PC-3 (cell line): ENCODE measurements around the gene CAMTA1.

Experiments
- EZH2 ChIP-seq: fragments of 300-600 bp; sonication (generic); IDR thresholded peaks from one replicate; pipeline ENCODE4 v1.6.1; 2017; ENCODE audit warnings: antibody characterized with exemption, mild to moderate bottlenecking, low read length; ENCODE audit not compliant: unreplicated experiment
- EZH2phosphoT487 ChIP-seq: fragments of 300-600 bp; sonication (generic); IDR thresholded peaks from 2 replicates; pipeline ENCODE4 v1.6.1; 2018; ENCODE audit warnings: mild to moderate bottlenecking, antibody characterized with exemption, low read length, borderline replicate concordance
- TF ChIP-seq, protein P1 (sequence below): fragments of 300-600 bp; sonication (generic); conservative IDR thresholded peaks from 2 replicates; pipeline ENCODE4 v1.5.1; 2017; ENCODE audit warnings: antibody characterized with exemption, low read depth, mild to moderate bottlenecking, low read length

DNA sequence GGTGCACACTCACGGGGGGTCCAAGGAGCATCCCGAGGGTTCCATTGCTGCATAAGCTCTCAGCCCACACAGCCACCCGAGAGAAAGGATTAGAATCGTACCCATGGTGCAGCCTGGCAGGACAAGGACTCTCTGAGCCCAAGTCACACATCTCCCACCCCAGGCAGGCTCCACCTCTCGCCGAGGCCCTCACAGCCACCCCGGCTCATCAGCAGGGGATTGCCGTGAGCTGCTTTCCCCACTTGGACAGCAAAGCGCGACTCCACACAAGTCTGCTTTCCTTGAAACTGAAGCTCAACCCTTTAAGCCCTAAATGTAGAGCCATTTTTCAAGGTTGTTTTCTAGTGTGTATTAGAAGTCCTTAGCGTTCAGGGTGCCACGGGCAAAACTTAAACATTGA is 679.5 kb downstream of the CAMTA1 start:
- TF ChIP-seq, protein P1, sequence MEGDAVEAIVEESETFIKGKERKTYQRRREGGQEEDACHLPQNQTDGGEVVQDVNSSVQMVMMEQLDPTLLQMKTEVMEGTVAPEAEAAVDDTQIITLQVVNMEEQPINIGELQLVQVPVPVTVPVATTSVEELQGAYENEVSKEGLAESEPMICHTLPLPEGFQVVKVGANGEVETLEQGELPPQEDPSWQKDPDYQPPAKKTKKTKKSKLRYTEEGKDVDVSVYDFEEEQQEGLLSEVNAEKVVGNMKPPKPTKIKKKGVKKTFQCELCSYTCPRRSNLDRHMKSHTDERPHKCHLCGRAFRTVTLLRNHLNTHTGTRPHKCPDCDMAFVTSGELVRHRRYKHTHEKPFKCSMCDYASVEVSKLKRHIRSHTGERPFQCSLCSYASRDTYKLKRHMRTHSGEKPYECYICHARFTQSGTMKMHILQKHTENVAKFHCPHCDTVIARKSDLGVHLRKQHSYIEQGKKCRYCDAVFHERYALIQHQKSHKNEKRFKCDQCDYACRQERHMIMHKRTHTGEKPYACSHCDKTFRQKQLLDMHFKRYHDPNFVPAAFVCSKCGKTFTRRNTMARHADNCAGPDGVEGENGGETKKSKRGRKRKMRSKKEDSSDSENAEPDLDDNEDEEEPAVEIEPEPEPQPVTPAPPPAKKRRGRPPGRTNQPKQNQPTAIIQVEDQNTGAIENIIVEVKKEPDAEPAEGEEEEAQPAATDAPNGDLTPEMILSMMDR = no peak
- no peak for TF ChIP-seq EZH2
- no peak for TF ChIP-seq EZH2phosphoT487
